BJ (cell line): ENCODE data around the gene SPAG5. TPM values are rescaled to one million over a fixed set of nuclear protein-coding genes. Genes with fewer than 3 reads are reported as not detected.

Experiments
- CTCF ChIA-PET: fragments of 350-600 bp; formaldehyde crosslinking; extraction: SDS; loops from one replicate; lab custom pipeline; 2021; ENCODE audit warnings: antibody characterized with exemption, inconsistent platforms; lab: Yijun Ruan, JAX
- POLR2A ChIA-PET: fragments of 300-600 bp; sonication (Branson Sonifier 250); formaldehyde crosslinking; extraction: SDS; loops from one replicate; lab custom pipeline; 2021; ENCODE audit warnings: antibody characterized with exemption; lab: Charles Lee
- DNase-seq: peaks from one replicate; pipeline ENCODE4 v3.0.0-alpha.2; 2011; ENCODE audit warnings: low read depth
- H3K27me3 ChIP-seq: 2 replicates; pipeline ENCODE4 v1.6.0; 2011; ENCODE audit warnings: low read length; ENCODE audit not compliant: control insufficient read depth, insufficient read depth
- H3K36me3 ChIP-seq: 2 replicates; pipeline ENCODE4 v1.5.1; 2011; ENCODE audit warnings: low read length; ENCODE audit not compliant: control insufficient read depth, insufficient read depth
- H3K4me3 ChIP-seq: 2 replicates; pipeline ENCODE4 v1.5.1; 2011; ENCODE audit warnings: low read depth, mild to moderate bottlenecking, control low read depth, low read length
- polyA plus RNA-seq: library from polyadenylated mRNA; depleted of rRNA; stranded (reverse); fragments of >200 nt; gene quantifications from 2 replicates; pipeline ENCODE4 v1.2.3, GENCODE V29; 2011
- TF ChIP-seq, protein P1 (sequence below): IDR thresholded peaks from 2 replicates; pipeline ENCODE4 v1.5.1; 2011; ENCODE audit warnings: low read depth, mild to moderate bottlenecking, control low read depth, inconsistent platforms, low read length, moderate library complexity; ENCODE audit not compliant: insufficient read depth

SPAG5 gene
- polyA plus RNA-seq, 1 experiment: 41.3 TPM

DNA sequence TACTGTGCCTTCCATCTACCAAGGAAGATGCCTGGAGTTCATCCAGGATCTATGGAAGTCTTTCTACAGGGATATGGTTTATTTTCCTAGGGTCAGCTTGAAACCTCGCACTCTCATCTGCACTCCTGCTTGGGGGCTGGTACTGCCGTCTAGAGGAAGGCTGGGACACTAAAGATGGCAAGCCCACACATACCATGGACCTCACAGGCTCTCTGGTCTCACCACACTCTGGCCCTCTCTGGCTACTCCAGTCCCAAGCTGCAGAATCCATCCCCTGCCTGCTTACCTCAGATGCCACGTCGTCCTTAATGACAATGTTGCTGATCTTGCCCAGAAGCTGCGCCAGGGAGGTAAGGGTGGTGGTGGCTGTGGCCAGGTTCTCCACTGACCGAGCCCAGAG is 44.3 kb downstream of the SPAG5 start:
- TF ChIP-seq, protein P1, sequence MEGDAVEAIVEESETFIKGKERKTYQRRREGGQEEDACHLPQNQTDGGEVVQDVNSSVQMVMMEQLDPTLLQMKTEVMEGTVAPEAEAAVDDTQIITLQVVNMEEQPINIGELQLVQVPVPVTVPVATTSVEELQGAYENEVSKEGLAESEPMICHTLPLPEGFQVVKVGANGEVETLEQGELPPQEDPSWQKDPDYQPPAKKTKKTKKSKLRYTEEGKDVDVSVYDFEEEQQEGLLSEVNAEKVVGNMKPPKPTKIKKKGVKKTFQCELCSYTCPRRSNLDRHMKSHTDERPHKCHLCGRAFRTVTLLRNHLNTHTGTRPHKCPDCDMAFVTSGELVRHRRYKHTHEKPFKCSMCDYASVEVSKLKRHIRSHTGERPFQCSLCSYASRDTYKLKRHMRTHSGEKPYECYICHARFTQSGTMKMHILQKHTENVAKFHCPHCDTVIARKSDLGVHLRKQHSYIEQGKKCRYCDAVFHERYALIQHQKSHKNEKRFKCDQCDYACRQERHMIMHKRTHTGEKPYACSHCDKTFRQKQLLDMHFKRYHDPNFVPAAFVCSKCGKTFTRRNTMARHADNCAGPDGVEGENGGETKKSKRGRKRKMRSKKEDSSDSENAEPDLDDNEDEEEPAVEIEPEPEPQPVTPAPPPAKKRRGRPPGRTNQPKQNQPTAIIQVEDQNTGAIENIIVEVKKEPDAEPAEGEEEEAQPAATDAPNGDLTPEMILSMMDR: peak; percentile 53
- Histone ChIP-seq H3K36me3 (peaks cover 16% of the 10 kb centered on the region), H3K27me3 (no peaks in the 10 kb centered on the region), H3K4me3 (no peak overlapping the region)
- ChIA-PET CTCF (interaction anchor here (0.6 to 2.5 kb wide), 2 partner anchors 21 to 30 kb away, joined by 3 to 6 read pairs; no protein-coding TSS in a partner anchor), POLR2A (no interaction called here)
- DNase-seq: no peak

GRCh38 chr17:28553000-28553505 is 45.8 kb downstream of the SPAG5 start:
- Histone ChIP-seq H3K4me3 (no peak overlapping the region), H3K36me3 (peaks cover 14% of the 10 kb centered on the region), H3K27me3 (no peaks in the 10 kb centered on the region)
- POLR2A ChIA-PET: no interaction called here
- CTCF ChIA-PET: interaction anchor here (1.2 to 2.5 kb wide), 3 partner anchors 8 to 31 kb away, joined by 5 to 7 read pairs (median 6); partner anchors contain the start of gene ALDOC
- no peak for DNase-seq
- TF ChIP-seq, protein P1: no peak

- POLR2A ChIA-PET: no interaction called here
- Histone ChIP-seq H3K27me3 (no peaks in the 10 kb centered on the region), H3K4me3 (peak within 1 kb of the TSS; percentile 55), H3K36me3 (peaks cover 15% of the 10 kb centered on the region)
- CTCF ChIA-PET: interaction anchor here (1.2 to 6.4 kb wide), 7 partner anchors 9 to 61 kb away, joined by 3 to 27 read pairs (median 6); partner anchors contain the start of gene ALDOC
- no peak for DNase-seq
- TF ChIP-seq, protein P1: no peak
Observed at GRCh38 chr17:28552176-28552999, 46.4 kb downstream of the SPAG5 start, which contains the start of gene UNC119. TSS of gene UNC119 (minus strand) at chr17:28552624. CDS start at chr17:28552557, 67 bp downstream.

- ChIA-PET POLR2A (no interaction called here), CTCF (interaction anchor here (1.0 to 6.4 kb wide), 6 partner anchors 11 to 65 kb away, joined by 3 to 27 read pairs (median 5); no protein-coding TSS in a partner anchor)
- TF ChIP-seq, protein P1: no peak
- H3K36me3 ChIP-seq: peaks cover 15% of the 10 kb centered on the region
- no peaks in the 10 kb centered on the region for H3K27me3 ChIP-seq
- DNase-seq: no peak
- H3K4me3 ChIP-seq: peak overlapping the region; percentile 55
Observed at GRCh38 chr17:28551421-28552175, 47.2 kb downstream of the SPAG5 start.
